H9 (cell line): ENCODE results near the gene CNN3. TPM values are rescaled to one million over a fixed set of nuclear protein-coding genes. Genes with fewer than 3 reads are reported as not detected.

Experiments
- DNase-seq: peaks from one replicate; pipeline ENCODE4 v3.0.0-alpha.2; 2017
- H2AFZ ChIP-seq: one replicate; pipeline ENCODE4 v1.6.1; 2013; ENCODE audit warnings: mild to moderate bottlenecking, low read length, control low read depth, moderate library complexity
- H2AK5ac ChIP-seq: 2 replicates; pipeline ENCODE4 v1.6.1; 2013; ENCODE audit warnings: low read length, control low read depth, mixed read lengths; ENCODE audit not compliant: insufficient read length
- H2BK120ac ChIP-seq: one replicate; pipeline ENCODE4 v1.6.1; 2013; ENCODE audit warnings: low read depth, mild to moderate bottlenecking, low read length, control low read depth, inconsistent platforms; ENCODE audit not compliant: poor library complexity, severe bottlenecking
- H2BK12ac ChIP-seq: 2 replicates; pipeline ENCODE4 v1.6.1; 2013; ENCODE audit warnings: low read length, control low read depth, mixed read lengths, low read depth; ENCODE audit not compliant: insufficient read length
- H2BK15ac ChIP-seq: 2 replicates; pipeline ENCODE4 v1.6.1; 2013; ENCODE audit warnings: low read depth, low read length, control low read depth
- H2BK20ac ChIP-seq: one replicate; pipeline ENCODE4 v1.6.1; 2013; ENCODE audit warnings: low read depth, mild to moderate bottlenecking, low read length, control low read depth, inconsistent platforms; ENCODE audit not compliant: poor library complexity, severe bottlenecking
- H2BK5ac ChIP-seq: 2 replicates; pipeline ENCODE4 v1.6.1; 2013; ENCODE audit warnings: low read length, control low read depth, mixed read lengths; ENCODE audit not compliant: insufficient read length
- H3K14ac ChIP-seq: 2 replicates; pipeline ENCODE4 v1.6.1; 2013; ENCODE audit warnings: low read length, control low read depth; ENCODE audit not compliant: insufficient read depth
- H3K18ac ChIP-seq: 2 replicates; pipeline ENCODE4 v1.6.1; 2013; ENCODE audit warnings: low read depth, mild to moderate bottlenecking, mixed read lengths, low read length, control low read depth; ENCODE audit not compliant: insufficient read length
- H3K23ac ChIP-seq: 2 replicates; pipeline ENCODE4 v1.6.1; 2013; ENCODE audit warnings: low read length, control low read depth, mixed read lengths, low read depth; ENCODE audit not compliant: insufficient read length
- H3K23me2 ChIP-seq: 2 replicates; pipeline ENCODE4 v1.6.1; 2013; ENCODE audit warnings: low read depth, mild to moderate bottlenecking, mixed read lengths, low read length, control low read depth; ENCODE audit not compliant: insufficient read length, poor library complexity, severe bottlenecking
- H3K27ac ChIP-seq: 2 replicates; pipeline ENCODE4 v1.5.1; 2013; ENCODE audit warnings: low read length, control low read depth, mixed read lengths, low read depth; ENCODE audit not compliant: insufficient read length
- H3K27me3 ChIP-seq: 2 replicates; pipeline ENCODE4 v1.6.1; 2013; ENCODE audit warnings: low read length, control low read depth, inconsistent platforms; ENCODE audit not compliant: insufficient read depth
- H3K4ac ChIP-seq: 2 replicates; pipeline ENCODE4 v1.6.1; 2013; ENCODE audit warnings: low read depth, mild to moderate bottlenecking, control low read depth, inconsistent platforms, low read length, moderate library complexity
- H3K4me1 ChIP-seq: 2 replicates; pipeline ENCODE4 v1.6.1; 2013; ENCODE audit warnings: low read length, control low read depth, inconsistent platforms; ENCODE audit not compliant: insufficient read depth
- H3K4me2 ChIP-seq: 2 replicates; pipeline ENCODE4 v1.6.1; 2013; ENCODE audit warnings: low read length, control low read depth, mixed read lengths; ENCODE audit not compliant: insufficient read length, insufficient read depth
- H3K56ac ChIP-seq: 2 replicates; pipeline ENCODE4 v1.6.1; 2013; ENCODE audit warnings: low read depth, mild to moderate bottlenecking, mixed read lengths, low read length, control low read depth; ENCODE audit not compliant: insufficient read length
- H3K79me1 ChIP-seq: 2 replicates; pipeline ENCODE4 v1.6.1; 2013; ENCODE audit warnings: low read depth, mild to moderate bottlenecking, moderate library complexity, low read length, control low read depth, inconsistent platforms; ENCODE audit not compliant: insufficient read depth, poor library complexity, severe bottlenecking
- H3K79me2 ChIP-seq: 2 replicates; pipeline ENCODE4 v1.6.1; 2013; ENCODE audit warnings: low read length, control low read depth, inconsistent platforms; ENCODE audit not compliant: insufficient read depth
- H3K9ac ChIP-seq: 2 replicates; pipeline ENCODE4 v1.6.1; 2013; ENCODE audit warnings: low read length, control low read depth, mixed read lengths; ENCODE audit not compliant: insufficient read length; ENCODE audit errors: extremely low read depth
- H3K9me3 ChIP-seq: one replicate; pipeline ENCODE4 v1.6.1; 2013; ENCODE audit warnings: low read depth, low read length, inconsistent platforms; ENCODE audit not compliant: control insufficient read depth
- H3T11ph ChIP-seq: one replicate; pipeline ENCODE4 v1.6.1; 2013; ENCODE audit warnings: mild to moderate bottlenecking, low read length, control low read depth, inconsistent platforms
- H4K20me1 ChIP-seq: one replicate; pipeline ENCODE4 v1.6.1; 2013; ENCODE audit not compliant: control insufficient read depth, insufficient read length, insufficient read depth
- H4K5ac ChIP-seq: 2 replicates; pipeline ENCODE4 v1.6.1; 2013; ENCODE audit warnings: low read depth, mild to moderate bottlenecking, mixed read lengths, low read length, control low read depth; ENCODE audit not compliant: insufficient read length
- H4K8ac ChIP-seq: replicated peaks from 2 replicates; pipeline ENCODE4 v1.6.1; 2013; ENCODE audit warnings: low read length, control low read depth, mixed read lengths, low read depth; ENCODE audit not compliant: insufficient read length
- H4K91ac ChIP-seq: 2 replicates; pipeline ENCODE4 v1.6.1; 2013; ENCODE audit warnings: low read depth, mild to moderate bottlenecking, moderate library complexity, mixed read lengths, low read length, control low read depth; ENCODE audit not compliant: insufficient read length
- H3K27ac Mint-ChIP-seq, 3 experiments: 2 replicates in 2 of 3; 3 replicates in 1 of 3; pipeline ENCODE4 v1.8.0; 2020 to 2021; ENCODE audit warnings: mixed read lengths in 3 of 3, mild to moderate bottlenecking in 1 of 3, moderate library complexity in 1 of 3
- H3K27me3 Mint-ChIP-seq: 2 replicates; pipeline ENCODE4 v1.8.0; 2021; ENCODE audit warnings: low read depth, mild to moderate bottlenecking, moderate library complexity, mixed read lengths
- H3K36me3 Mint-ChIP-seq, 3 experiments: 2 replicates in 2 of 3; 3 replicates in 1 of 3; pipeline ENCODE4 v1.8.0; 2020 to 2021; ENCODE audit warnings: low read depth in 3 of 3, mixed read lengths in 3 of 3; ENCODE audit not compliant: insufficient read depth in 1 of 3
- H3K4me1 Mint-ChIP-seq, 2 experiments: 2 replicates each; pipeline ENCODE4 v1.8.0; 2020; ENCODE audit warnings: mixed read lengths in 2 of 2
- H3K4me3 Mint-ChIP-seq, 2 experiments: 2 replicates in 1 of 2; 3 replicates in 1 of 2; pipeline ENCODE4 v1.8.0; 2020 to 2021; ENCODE audit warnings: mild to moderate bottlenecking in 2 of 2, mixed read lengths in 2 of 2, moderate library complexity in 1 of 2
- H3K9me3 Mint-ChIP-seq, 2 experiments: 2 replicates in 1 of 2; 3 replicates in 1 of 2; pipeline ENCODE4 v1.8.0; 2020; ENCODE audit warnings: mild to moderate bottlenecking in 2 of 2, mixed read lengths in 2 of 2, moderate library complexity in 1 of 2
- CTCF ChIP-seq: fragments of 200-600 bp; sonication (generic); conservative IDR thresholded peaks from 3 replicates; pipeline ENCODE4 v1.8.0; 2021; ENCODE audit warnings: antibody characterized with exemption, mild to moderate bottlenecking
- WGBS: extraction: QIAGEN DNeasy Blood & Tissue Kit; methylation state at CpG from one replicate; pipeline ENCODE4 v1.1.7; 2013; ENCODE audit warnings: missing lambda C conversion rate, low lambda C conversion rate, mixed read lengths; ENCODE audit not compliant: insufficient read length; ENCODE audit errors: extremely low coverage; 5-methylcytosine and 5-hydroxymethylcytosine counted together
- total RNA-seq: library from RNA; stranded (reverse); gene quantifications from 2 replicates; pipeline ENCODE4 v1.2.1, GENCODE V29; 2021

The CNN3 gene
- total RNA-seq, 1 experiment from 2014 or later, result 279 TPM

- peaks cover 22% of the 10 kb centered on the region for H3K79me1 ChIP-seq
- no peak for DNase-seq
- Mint-ChIP-seq H3K27ac (peak overlapping the region; percentile 5 to 58 (median 51); a peak in 6 of 7 replicates), H3K9me3 (no peaks in the 10 kb centered on the region), H3K4me3 (0 out of 5 replicates have a peak overlapping the region, but pooled peaks of 1 of the 2 experiments have one; percentile 36), H3K36me3 (peaks cover 22 to 41% (median 28%) of the 10 kb centered on the region in 3 experiments), H3K4me1 (peaks cover 54 to 55% of the 10 kb centered on the region in 2 experiments), H3K27me3 (no peaks in the 10 kb centered on the region)
- H3K9ac ChIP-seq, result no peak overlapping the region
- H3K23me2 ChIP-seq, result no peaks in the 10 kb centered on the region
- H3K56ac ChIP-seq, result no peak overlapping the region
- WGBS, result no CpG with 5 or more reads among the region's 7 CpGs
- H4K8ac ChIP-seq, result no peak overlapping the region
- H2BK12ac ChIP-seq, result no peak overlapping the region
- H3K18ac ChIP-seq, result no peak overlapping the region
- peaks cover 16% of the 10 kb centered on the region for H3K4me1 ChIP-seq
- no peak for TF ChIP-seq CTCF
- H3K23ac ChIP-seq, result no peak overlapping the region
- H3K27ac ChIP-seq, result no peak overlapping the region
- no peak overlapping the region for H3K4ac ChIP-seq
- H2BK20ac ChIP-seq, result no peak overlapping the region
- no peak overlapping the region for H3T11ph ChIP-seq
- H2BK120ac ChIP-seq, result no peak overlapping the region
- H3K4me2 ChIP-seq, result no peak overlapping the region
- no peak overlapping the region for H3K14ac ChIP-seq
- no peak overlapping the region for H2BK5ac ChIP-seq
- no peaks in the 10 kb centered on the region for H3K27me3 ChIP-seq
- no peak overlapping the region for H2AK5ac ChIP-seq
- H4K91ac ChIP-seq, result no peak overlapping the region
- no peaks in the 10 kb centered on the region for H4K20me1 ChIP-seq
- no peaks in the 10 kb centered on the region for H3K9me3 ChIP-seq
- H3K79me2 ChIP-seq, result peaks cover 55% of the 10 kb centered on the region
- no peak overlapping the region for H2AFZ ChIP-seq
- no peak overlapping the region for H4K5ac ChIP-seq
- no peak overlapping the region for H2BK15ac ChIP-seq
Measured at GRCh38 chr1:94908190-94908589, 18.7 kb downstream of the CNN3 start.
